A549 (cell line): ENCODE data around the gene DDX10.

Experiments used
- CTCF ChIP-seq: fragments of >200 bp; sonication (Bioruptor Twin); formaldehyde crosslinking; IDR thresholded peaks from 3 replicates; pipeline ENCODE4 v1.5.1; 2016
- POLR2A ChIP-seq: IDR thresholded peaks from 2 replicates; pipeline ENCODE4 v1.6.1; 2012; ENCODE audit warnings: mild to moderate bottlenecking, low read length

- TF ChIP-seq POLR2A (no peak), CTCF (no peak)
These were observed 263.1 kb downstream of the DDX10 start for GRCh38 chr11:108927791-108928545.
